Gastroesophageal sphincter (tissue), 3 donors: ENCODE results near the gene ENKD1.

Experiments used
- EP300 ChIP-seq: sonication (generic); formaldehyde crosslinking; IDR thresholded peaks from one replicate; pipeline ENCODE4 v1.6.1; 2017; ENCODE audit warnings: antibody characterized with exemption, mild to moderate bottlenecking
- POLR2A ChIP-seq, 2 donors: fragments of 450-650 bp; IDR thresholded peaks; one replicate each; pipeline ENCODE4 v1.6.1; 2017; ENCODE audit warnings: antibody characterized with exemption in 2 of 2, mild to moderate bottlenecking in 2 of 2, moderate library complexity in 1 of 2
- POLR2AphosphoS5 ChIP-seq: sonication (generic); formaldehyde crosslinking; IDR thresholded peaks from one replicate; pipeline ENCODE4 v1.6.1; 2017; ENCODE audit warnings: antibody characterized with exemption
- TF ChIP-seq, protein P1 (sequence below), 4 experiments: fragments of 200-600 bp in 2 of 4; fragments of 450-650 bp in 2 of 4; sonication (generic) in 1 of 4; IDR thresholded peaks; one replicate each; pipeline ENCODE4 v1.5.1; 2017 to 2019; ENCODE audit warnings: antibody characterized with exemption in 4 of 4, mild to moderate bottlenecking in 2 of 4, moderate library complexity in 2 of 4

GRCh38 chr16:67636713-67637112, 29.8 kb downstream of the ENKD1 start:
- TF ChIP-seq, protein P1, sequence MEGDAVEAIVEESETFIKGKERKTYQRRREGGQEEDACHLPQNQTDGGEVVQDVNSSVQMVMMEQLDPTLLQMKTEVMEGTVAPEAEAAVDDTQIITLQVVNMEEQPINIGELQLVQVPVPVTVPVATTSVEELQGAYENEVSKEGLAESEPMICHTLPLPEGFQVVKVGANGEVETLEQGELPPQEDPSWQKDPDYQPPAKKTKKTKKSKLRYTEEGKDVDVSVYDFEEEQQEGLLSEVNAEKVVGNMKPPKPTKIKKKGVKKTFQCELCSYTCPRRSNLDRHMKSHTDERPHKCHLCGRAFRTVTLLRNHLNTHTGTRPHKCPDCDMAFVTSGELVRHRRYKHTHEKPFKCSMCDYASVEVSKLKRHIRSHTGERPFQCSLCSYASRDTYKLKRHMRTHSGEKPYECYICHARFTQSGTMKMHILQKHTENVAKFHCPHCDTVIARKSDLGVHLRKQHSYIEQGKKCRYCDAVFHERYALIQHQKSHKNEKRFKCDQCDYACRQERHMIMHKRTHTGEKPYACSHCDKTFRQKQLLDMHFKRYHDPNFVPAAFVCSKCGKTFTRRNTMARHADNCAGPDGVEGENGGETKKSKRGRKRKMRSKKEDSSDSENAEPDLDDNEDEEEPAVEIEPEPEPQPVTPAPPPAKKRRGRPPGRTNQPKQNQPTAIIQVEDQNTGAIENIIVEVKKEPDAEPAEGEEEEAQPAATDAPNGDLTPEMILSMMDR (IDR thresholded peaks at IDR 0.05) = no peak
- TF ChIP-seq POLR2A (IDR thresholded peaks at IDR 0.05) = no peak
- no peak for TF ChIP-seq EP300
- TF ChIP-seq POLR2AphosphoS5 = no peak
